H1 (cell line): ENCODE measurements around the gene ZNF618. TPM values are rescaled to one million over a fixed set of nuclear protein-coding genes. Genes with fewer than 3 reads are reported as not detected.

Experiments used
- CTCF ChIA-PET: fragments of 300-600 bp; sonication (Branson Sonifier 250); formaldehyde crosslinking; loops from one replicate; lab custom pipeline; 2021; ENCODE audit not compliant: partially characterized antibody; lab: Charles Lee
- POLR2A ChIA-PET: fragments of 300-600 bp; sonication (Branson Sonifier 250); formaldehyde crosslinking; loops from one replicate; lab custom pipeline; 2021; ENCODE audit warnings: inconsistent platforms; ENCODE audit not compliant: partially characterized antibody; lab: Charles Lee
- DNase-seq, 2 experiments: peaks; one replicate each; pipeline versions ENCODE4 v3.0.0 to v3.0.0-alpha.2; 2010 to 2022; ENCODE audit warnings: low spot score in 2 of 2, low read depth in 1 of 2, mixed read lengths in 1 of 2
- FAIRE-seq: peaks from 2 replicates; lab custom pipeline; 2011; peaks lifted over from hg19 to GRCh38; lab: Jason Lieb, UNC
- H2AFZ ChIP-seq: 2 replicates; pipeline ENCODE4 v1.8.1; 2012; ENCODE audit warnings: low read length, inconsistent platforms
- H2AK5ac ChIP-seq: 2 replicates; pipeline ENCODE4 v1.6.1; 2013; ENCODE audit warnings: low read depth, low read length
- H2BK120ac ChIP-seq: replicated peaks from 2 replicates; pipeline ENCODE3; 2013; ENCODE audit warnings: low read depth, low read length, inconsistent platforms
- H2BK12ac ChIP-seq: 2 replicates; pipeline ENCODE4 v1.6.1; 2013; ENCODE audit warnings: low read depth, low read length
- H2BK15ac ChIP-seq: 2 replicates; pipeline ENCODE4 v1.6.1; 2013; ENCODE audit warnings: low read length
- H2BK20ac ChIP-seq: 2 replicates; pipeline ENCODE4 v1.6.1; 2013; ENCODE audit warnings: low read length
- H2BK5ac ChIP-seq: 2 replicates; pipeline ENCODE4 v1.6.1; 2013; ENCODE audit warnings: low read depth, low read length
- H3K14ac ChIP-seq: 2 replicates; pipeline ENCODE4 v1.6.1; 2013; ENCODE audit warnings: inconsistent platforms; ENCODE audit not compliant: insufficient read length
- H3K18ac ChIP-seq: 2 replicates; pipeline ENCODE4 v1.6.1; 2013; ENCODE audit warnings: low read length; ENCODE audit errors: extremely low read depth
- H3K23ac ChIP-seq: 2 replicates; pipeline ENCODE4 v1.6.1; 2013; ENCODE audit warnings: inconsistent platforms; ENCODE audit not compliant: insufficient read length
- H3K23me2 ChIP-seq: 2 replicates; pipeline ENCODE4 v1.6.1; 2013; ENCODE audit warnings: low read depth, low read length
- H3K27ac ChIP-seq: 2 replicates; pipeline ENCODE4 v1.6.1; 2011; ENCODE audit warnings: low read depth, low read length, inconsistent platforms
- H3K27me3 ChIP-seq, 4 experiments: replicated peaks in 1 of 4; 1 replicate in 1 of 4; 2 replicates in 3 of 4; pipeline versions ENCODE4 v1.6.1 to v1.8.1; 2011 to 2013; ENCODE audit warnings: low read length in 3 of 4, mild to moderate bottlenecking in 3 of 4, inconsistent platforms in 2 of 4, mixed read lengths in 2 of 4, moderate library complexity in 1 of 4; ENCODE audit not compliant: control insufficient read depth in 3 of 4, insufficient read depth in 3 of 4; ENCODE audit errors: extremely low read depth in 1 of 4
- H3K36me3 ChIP-seq, 4 experiments: 2 replicates each; pipeline versions ENCODE4 v1.6.1 to v1.8.1; 2011 to 2013; ENCODE audit warnings: mild to moderate bottlenecking in 4 of 4, low read length in 3 of 4, moderate library complexity in 2 of 4, control low read depth in 1 of 4, inconsistent platforms in 1 of 4; ENCODE audit not compliant: insufficient read depth in 4 of 4, control insufficient read depth in 2 of 4
- H3K4ac ChIP-seq: replicated peaks from 2 replicates; pipeline ENCODE3; 2013; ENCODE audit warnings: low read length, low read depth, mixed read lengths, inconsistent platforms; ENCODE audit not compliant: insufficient read length
- H3K4me1 ChIP-seq, 4 experiments: replicated peaks in 1 of 4; 1 replicate in 1 of 4; 2 replicates in 3 of 4; pipeline versions ENCODE4 v1.6.1 to v1.8.1; 2011 to 2013; ENCODE audit warnings: low read length in 3 of 4, inconsistent platforms in 2 of 4, mixed read lengths in 1 of 4; ENCODE audit not compliant: insufficient read depth in 4 of 4, control insufficient read depth in 3 of 4
- H3K4me2 ChIP-seq, 2 experiments: 2 replicates each; pipeline versions ENCODE4 v1.6.1 to v1.8.1; 2011 to 2013; ENCODE audit warnings: low read depth in 2 of 2, low read length in 2 of 2, control low read depth in 1 of 2, inconsistent platforms in 1 of 2, mild to moderate bottlenecking in 1 of 2; ENCODE audit not compliant: insufficient read depth in 1 of 2
- H3K4me3 ChIP-seq, 4 experiments: fragments of 200-600, 300-600 bp in 1 of 4; sonication (generic), shearing (Covaris generic), sonication (Bioruptor Twin) in 1 of 4; 2 replicates each; pipeline versions ENCODE4 v1.5.1 to v1.8.1; 2011 to 2016; ENCODE audit warnings: low read length in 4 of 4, low read depth in 3 of 4, control low read depth in 2 of 4, inconsistent platforms in 2 of 4, mild to moderate bottlenecking in 2 of 4, mixed read lengths in 1 of 4, moderate library complexity in 1 of 4; ENCODE audit not compliant: insufficient read depth in 2 of 4; ENCODE audit errors: extremely low read depth in 1 of 4
- H3K56ac ChIP-seq: replicated peaks from 2 replicates; pipeline ENCODE3; 2013; ENCODE audit warnings: low read depth, mild to moderate bottlenecking, mixed read lengths, low read length, inconsistent platforms; ENCODE audit not compliant: insufficient read length
- H3K79me1 ChIP-seq: 2 replicates; pipeline ENCODE4 v1.6.1; 2013; ENCODE audit warnings: low read depth, low read length, control low read depth
- H3K79me2 ChIP-seq, 2 experiments: 2 replicates each; pipeline versions ENCODE4 v1.6.1 to v1.8.1; 2012 to 2013; ENCODE audit warnings: low read length in 2 of 2, mild to moderate bottlenecking in 2 of 2, inconsistent platforms in 1 of 2; ENCODE audit not compliant: insufficient read depth in 2 of 2, control insufficient read depth in 1 of 2
- H3K9ac ChIP-seq, 4 experiments: replicated peaks in 1 of 4; 1 replicate in 1 of 4; 2 replicates in 3 of 4; pipeline versions ENCODE4 v1.6.1 to v1.8.1; 2011 to 2013; ENCODE audit warnings: low read depth in 3 of 4, low read length in 3 of 4, control low read depth in 2 of 4, mild to moderate bottlenecking in 2 of 4, moderate library complexity in 2 of 4, inconsistent platforms in 1 of 4; ENCODE audit errors: extremely low read depth in 1 of 4
- H3K9me3 ChIP-seq, 2 experiments: 2 replicates each; pipeline versions ENCODE4 v1.6.1 to v1.8.1; 2012 to 2013; ENCODE audit warnings: mild to moderate bottlenecking in 2 of 2, moderate library complexity in 2 of 2, control low read depth in 1 of 2, inconsistent platforms in 1 of 2, low read depth in 1 of 2, low read length in 1 of 2, mixed read lengths in 1 of 2; ENCODE audit not compliant: insufficient read depth in 2 of 2
- H4K20me1 ChIP-seq, 2 experiments: replicated peaks in 1 of 2; 2 replicates each; pipeline versions ENCODE3 to v1.8.1; 2011 to 2013; ENCODE audit warnings: inconsistent platforms in 2 of 2, low read length in 2 of 2, mild to moderate bottlenecking in 1 of 2; ENCODE audit not compliant: insufficient read depth in 2 of 2, control insufficient read depth in 1 of 2
- H4K5ac ChIP-seq: 2 replicates; pipeline ENCODE4 v1.6.1; 2013; ENCODE audit warnings: low read length, low read depth, mixed read lengths, inconsistent platforms; ENCODE audit not compliant: insufficient read length
- H4K8ac ChIP-seq: 2 replicates; pipeline ENCODE4 v1.8.0; 2013; ENCODE audit warnings: mild to moderate bottlenecking, moderate library complexity, low read length, inconsistent platforms; ENCODE audit not compliant: insufficient read depth; ENCODE audit errors: extremely low read depth
- H4K91ac ChIP-seq: replicated peaks from 2 replicates; pipeline ENCODE3; 2013; ENCODE audit warnings: low read length, mixed read lengths, inconsistent platforms; ENCODE audit not compliant: insufficient read length
- CREB1 ChIP-seq: IDR thresholded peaks from 2 replicates; pipeline ENCODE4 v1.6.1; 2012; ENCODE audit warnings: inconsistent platforms
- CTCF ChIP-seq, 3 experiments: IDR thresholded peaks; 1 replicate in 2 of 3; 2 replicates in 1 of 3; pipeline versions ENCODE4 v1.5.1 to v1.6.1; 2011; ENCODE audit warnings: low read length in 3 of 3, mild to moderate bottlenecking in 3 of 3, inconsistent platforms in 2 of 3, low read depth in 1 of 3, moderate library complexity in 1 of 3; ENCODE audit not compliant: insufficient read depth in 1 of 3; ENCODE audit errors: control extremely low read depth in 1 of 3
- KDM4A ChIP-seq: IDR thresholded peaks from one replicate; pipeline ENCODE4 v1.7.1; 2012; ENCODE audit warnings: low read depth, mild to moderate bottlenecking, moderate library complexity, low read length, inconsistent platforms; ENCODE audit not compliant: severe bottlenecking
- PHF8 ChIP-seq: fragments of 200-600 bp; sonication (generic); conservative IDR thresholded peaks from 2 replicates; pipeline ENCODE4 v1.7.1; 2012; ENCODE audit warnings: low read depth, mild to moderate bottlenecking, inconsistent platforms, low read length, moderate library complexity
- TBP ChIP-seq: IDR thresholded peaks from 2 replicates; pipeline ENCODE4 v1.6.1; 2011; ENCODE audit warnings: low read depth, low read length, improper control_type of control experiment
- WGBS, 2 experiments: shearing (Covaris generic) in 1 of 2; methylation state at CpG; one replicate each; pipeline versions ENCODE4 v1.1.6 to v1.1.7; 2013 to 2015; ENCODE audit warnings: low lambda C conversion rate in 2 of 2, mixed read lengths in 2 of 2, inconsistent platforms in 1 of 2, low coverage in 1 of 2, missing lambda C conversion rate in 1 of 2; ENCODE audit not compliant: insufficient replicate concordance in 2 of 2, insufficient coverage in 1 of 2, insufficient read length in 1 of 2; ENCODE audit errors: extremely low coverage in 1 of 2, missing lambda C conversion rate in 1 of 2; 5-methylcytosine and 5-hydroxymethylcytosine counted together
- polyA plus RNA-seq, 7 experiments: library from polyadenylated mRNA; depleted of rRNA in 3 of 7; stranded (reverse) in 5 of 7; unstranded in 2 of 7; fragments of >200 nt in 5 of 7; fragments of 200-250 nt in 2 of 7; gene quantifications; 1 replicate in 5 of 7; 2 replicates in 1 of 7; 4 replicates in 1 of 7; pipeline versions ENCODE4 v1.2.1 to v1.2.3, GENCODE V29; 2011 to 2013; ENCODE audit warnings: missing spikeins in 2 of 7, mixed read lengths in 2 of 7
- total RNA-seq: library from RNA; stranded (reverse); fragmentation: NEBNext Ultra II Directional; extraction: Animal tissue kit (Norgen Biotek cat#: 25700); gene quantifications from 2 replicates; pipeline ENCODE4 v1.2.1, GENCODE V29; 2021

ZNF618 gene
- total and polyA plus RNA-seq, 2 of the 8 experiments (the other 6 are each of a cell fraction or from before 2014, with no cell fraction given), result 9.6 to 28.5 TPM

DNA sequence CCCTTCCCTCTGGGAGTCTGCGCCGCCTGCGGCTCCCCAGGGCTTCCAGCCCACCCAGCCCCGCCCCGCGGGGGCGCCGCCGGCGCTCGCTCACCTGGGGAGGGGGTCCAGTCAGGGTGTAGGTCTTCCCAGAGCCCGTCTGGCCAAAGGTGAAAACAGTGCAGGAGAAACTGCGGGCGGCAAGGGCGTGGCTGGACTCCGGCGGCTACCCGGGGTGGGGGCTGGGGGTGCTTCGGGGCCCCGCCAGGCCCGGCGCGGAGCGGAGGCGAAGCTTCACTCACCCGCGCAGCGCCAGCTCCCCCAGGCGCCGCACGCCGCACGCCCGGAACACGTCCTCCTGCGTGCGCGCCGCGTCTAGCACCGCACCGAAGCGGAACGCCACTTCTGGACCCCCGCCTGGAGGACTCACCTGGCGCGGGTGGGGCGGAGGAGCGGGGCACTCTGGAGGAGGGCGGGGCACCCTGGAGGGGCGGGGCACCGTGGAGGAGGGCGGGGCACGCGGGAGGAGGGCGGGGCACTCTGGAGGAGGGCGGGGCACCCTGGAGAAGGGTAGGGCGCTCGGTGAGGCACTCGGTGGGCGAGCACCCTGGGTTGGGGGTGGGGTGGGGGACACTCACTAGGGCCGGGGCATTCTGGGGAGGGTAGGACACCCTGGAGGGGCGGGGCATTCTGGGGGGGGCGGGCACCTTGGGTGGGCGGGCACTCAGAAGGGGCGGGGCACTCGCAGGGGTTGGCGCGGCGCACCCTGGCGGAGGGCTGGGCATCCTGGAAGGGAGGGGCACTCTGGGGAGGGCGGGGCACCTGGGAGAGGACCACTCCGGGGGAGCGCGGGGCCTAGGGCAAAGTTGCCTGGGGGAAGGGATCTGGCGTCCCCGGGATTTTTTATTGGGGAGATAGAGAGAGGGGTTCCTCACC is 222.2 kb downstream of the ZNF618 start:
- WGBS, 2 experiments, result 3% methylated on average over 23 of the region's 77 CpGs; no CpG with 5 or more reads in 1 of the 2 experiments
- Histone ChIP-seq H3K27me3 (peaks cover 2 to 27% (median 19%) of the 10 kb centered on the region in 4 experiments), H2BK20ac (no peak overlapping the region), H3K79me2 (no peaks in the 10 kb centered on the region), H3K36me3 (no peaks in the 10 kb centered on the region), H2AFZ (peak overlapping the region; percentile 93), H2BK5ac (no peak overlapping the region), H3K4me2 (peak overlapping the region; percentile 74 to 95), H3K23me2 (peaks cover 5% of the 10 kb centered on the region; the same call in 1 of the 2 replicates), H3K4me3 (peak overlapping the region; percentile 58 to 84 (median 62)), H3K4ac (no peak overlapping the region), H3K56ac (no peak overlapping the region), H2AK5ac (no peak overlapping the region), H3K4me1 (peaks cover 0 to 16% (median 10%) of the 10 kb centered on the region in 4 experiments; a peak in 6 of 7 replicates), H4K91ac (peak overlapping the region; percentile 87), H3K27ac (no peak overlapping the region), H2BK15ac (0 out of 2 replicates have a peak overlapping the region, but pooled peaks have one; percentile 81), H3K18ac (peak overlapping the region; percentile 83), H4K5ac (no peak overlapping the region), H3K9ac (no peak overlapping the region; a peak in 1 of 7 replicates), H2BK120ac (no peak overlapping the region), H3K23ac (no peak overlapping the region), H3K14ac (no peak overlapping the region), H3K79me1 (no peaks in the 10 kb centered on the region), H2BK12ac (0 out of 2 replicates have a peak overlapping the region, but pooled peaks have one; percentile 75), H3K9me3 (peaks cover 0 to 2% of the 10 kb centered on the region in 2 experiments; a peak in 1 of 4 replicates)
- peak in 1 of 2 experiments; percentile 88 for DNase-seq
- ChIA-PET CTCF (interaction anchor here (0.6 to 5.9 kb wide), 19 partner anchors 10 to 418 kb away, joined by 3 to 144 read pairs (median 6); partner anchors contain the start of genes AMBP and COL27A1), POLR2A (interaction anchor here (0.9 to 1.6 kb wide), 3 partner anchors 11 to 95 kb away, joined by 3 to 6 read pairs (median 3); partner anchors contain the start of gene COL27A1)
- TF ChIP-seq PHF8 (0 out of 2 replicates have a peak, but pooled peaks have one; percentile 17), KDM4A (peak; percentile 69), TBP (no peak), CTCF (IDR thresholded peaks at IDR 0.05; ENCODE audit: control extremely low read depth in 1 of 3, insufficient read depth in 1 of 3, low read depth in 1 of 3, low read length in 3 of 3) (peak in 1 of 3 experiments; percentile 33; a peak in 1 of 4 replicates), CREB1 (0 out of 2 replicates have a peak, but pooled peaks have one; percentile 13)
- TF ChIP-seq, all 59 proteins: peak for 4
- no peak for FAIRE-seq
- H4K20me1 ChIP-seq, result no peaks in the 10 kb centered on the region
- no peak overlapping the region for H4K8ac ChIP-seq
